NCI-H446 (cell line): ENCODE results near the gene KRCC1.
"Not testable (repeated sequence)": the region's sequence is repeated elsewhere in the genome, so short reads cannot be mapped to it uniquely, and the experiment has no call there.

Source experiments
- DNase-seq, 2 experiments: peaks; one replicate each; lab custom pipeline; 2025; lab: John Stamatoyannopoulos, UW

The KRCC1 gene

GRCh38 chr2:88000474-88000873 is 55.1 kb downstream of the KRCC1 start:
- not testable (repeated sequence) for DNase-seq

GRCh38 chr2:87996570-87996969 is 59.0 kb downstream of the KRCC1 start:
- DNase-seq, result no peak

GRCh38 chr2:87995756-87996155 is 59.8 kb downstream of the KRCC1 start:
- no peak for DNase-seq

GRCh38 chr2:87994304-87994850 is 61.2 kb downstream of the KRCC1 start:
- not testable (repeated sequence) for DNase-seq

- DNase-seq, result not testable (repeated sequence)
These were observed 63.0 kb downstream of the KRCC1 start for GRCh38 chr2:87992569-87992968.

GRCh38 chr2:87987473-87987872 is 68.1 kb downstream of the KRCC1 start:
- not testable (repeated sequence) for DNase-seq

GRCh38 chr2:87985902-87986301 is 69.7 kb downstream of the KRCC1 start:
- DNase-seq, result not testable (repeated sequence)

GRCh38 chr2:87981182-87981581 is 74.4 kb downstream of the KRCC1 start:
- DNase-seq, result not testable (repeated sequence)
